ENCODE data around the gene TRIP10.

- no peak for TF ChIP-seq POLR2AphosphoS5 (IDR thresholded peaks at IDR 0.05; ENCODE audit: low read depth, low read length)
- no peak for TF ChIP-seq POLR2A (IDR thresholded peaks at IDR 0.05; ENCODE audit: low read depth, low read length)
- no peak for TF ChIP-seq TAF1 (IDR thresholded peaks at IDR 0.05; ENCODE audit: low read depth, low read length)
- TF ChIP-seq SPI1 (IDR thresholded peaks at IDR 0.05; ENCODE audit: low read depth, low read length) = no peak
- no peak for TF ChIP-seq POU2F2 (IDR thresholded peaks at IDR 0.05; ENCODE audit: low read depth, low read length)
- no peak for TF ChIP-seq PAX5 (IDR thresholded peaks at IDR 0.05; ENCODE audit: insufficient read depth, low read length, severe bottlenecking)
These were observed 38.0 kb downstream of the TRIP10 start for GRCh38 chr19:6777434-6777833.

All from GM12891 (cell line).